DOHH2 (cell line): ENCODE measurements around the gene EHBP1L1.

Experiments used
- H3F3A ChIP-seq: fragments of 200-600 bp; sonication (generic), shearing (Covaris generic); 2 replicates; pipeline ENCODE4 v1.6.0; 2016; ENCODE audit warnings: antibody characterized with exemption, mild to moderate bottlenecking; ENCODE audit not compliant: control insufficient read depth, insufficient read depth
- H3K27ac ChIP-seq: fragments of 200-600 bp; sonication (generic); 2 replicates; pipeline ENCODE4 v1.5.1; 2014; ENCODE audit warnings: low read depth, mild to moderate bottlenecking, low read length, moderate library complexity
- H3K27me3 ChIP-seq: fragments of 200-600 bp; sonication (generic); 2 replicates; pipeline ENCODE4 v1.6.1; 2014; ENCODE audit warnings: mild to moderate bottlenecking, low read length, mixed read lengths; ENCODE audit not compliant: control insufficient read depth
- H3K36me3 ChIP-seq: fragments of 200-600 bp; sonication (generic); 2 replicates; pipeline ENCODE4 v1.6.1; 2014; ENCODE audit warnings: mild to moderate bottlenecking, low read length, moderate library complexity, mixed read lengths; ENCODE audit not compliant: control insufficient read depth
- H3K4me1 ChIP-seq: fragments of 200-600 bp; sonication (generic); 2 replicates; pipeline ENCODE4 v1.6.1; 2014; ENCODE audit warnings: mild to moderate bottlenecking, low read length, mixed read lengths; ENCODE audit not compliant: control insufficient read depth
- H3K4me2 ChIP-seq: fragments of 200-600 bp; sonication (generic); 2 replicates; pipeline ENCODE4 v1.6.0; 2014; ENCODE audit warnings: mild to moderate bottlenecking, low read length, moderate library complexity
- H3K4me3 ChIP-seq: fragments of 200-600 bp; sonication (generic); 2 replicates; pipeline ENCODE4 v1.5.1; 2014; ENCODE audit warnings: mild to moderate bottlenecking, low read length, mixed read lengths
- H3K79me2 ChIP-seq: fragments of 200-600 bp; sonication (generic); 2 replicates; pipeline ENCODE4 v1.6.1; 2014; ENCODE audit warnings: mild to moderate bottlenecking, low read length, mixed read lengths; ENCODE audit not compliant: control insufficient read depth
- H3K9me2 ChIP-seq: fragments of 200-600 bp; sonication (generic); replicated peaks from 2 replicates; pipeline ENCODE4 v1.6.1; 2014; ENCODE audit warnings: mild to moderate bottlenecking, low read length, mixed read lengths; ENCODE audit not compliant: control insufficient read depth
- H3K9me3 ChIP-seq: fragments of 200-600 bp; sonication (generic); 2 replicates; pipeline ENCODE4 v1.6.1; 2014; ENCODE audit warnings: antibody characterized with exemption, low read length, mixed read lengths; ENCODE audit not compliant: control insufficient read depth, insufficient read depth
- H4K20me1 ChIP-seq: fragments of 200-600 bp; sonication (generic); 2 replicates; pipeline ENCODE4 v1.6.0; 2014; ENCODE audit warnings: low read depth, mild to moderate bottlenecking, antibody characterized with exemption, low read length, moderate library complexity; ENCODE audit not compliant: control insufficient read depth, insufficient read depth
- CTCF ChIP-seq: fragments of 200-600 bp; sonication (generic); IDR thresholded peaks from one replicate; pipeline ENCODE4 v1.5.1; 2014; ENCODE audit warnings: antibody characterized with exemption, mild to moderate bottlenecking, low read depth, low read length; ENCODE audit not compliant: poor library complexity, severe bottlenecking
- EZH2phosphoT487 ChIP-seq: fragments of 200-600 bp; sonication (generic); IDR thresholded peaks from 2 replicates; pipeline ENCODE4 v1.6.1; 2017; ENCODE audit warnings: borderline replicate concordance, mild to moderate bottlenecking, antibody characterized with exemption, low read length, moderate library complexity, mixed read lengths

EHBP1L1 gene

GRCh38 chr11:65624931-65625627 lies 49.2 kb downstream of the EHBP1L1 start:
- no peaks in the 10 kb centered on the region for H3K9me3 ChIP-seq
- H3K27ac ChIP-seq, result no peak overlapping the region
- peaks cover 90% of the 10 kb centered on the region for H3K36me3 ChIP-seq
- H3K4me2 ChIP-seq, result no peak overlapping the region
- H3K9me2 ChIP-seq, result no peaks in the 10 kb centered on the region
- no peaks in the 10 kb centered on the region for H3K79me2 ChIP-seq
- no peaks in the 10 kb centered on the region for H3F3A ChIP-seq
- no peaks in the 10 kb centered on the region for H4K20me1 ChIP-seq
- TF ChIP-seq EZH2phosphoT487, result no peak
- H3K4me3 ChIP-seq, result no peak overlapping the region
- no peaks in the 10 kb centered on the region for H3K27me3 ChIP-seq
- no peaks in the 10 kb centered on the region for H3K4me1 ChIP-seq

GRCh38 chr11:65625628-65626342 lies 49.9 kb downstream of the EHBP1L1 start:
- H4K20me1 ChIP-seq, result no peaks in the 10 kb centered on the region
- H3K27ac ChIP-seq, result no peak overlapping the region
- no peaks in the 10 kb centered on the region for H3K27me3 ChIP-seq

GRCh38 chr11:65627202-65627601 lies 51.3 kb downstream of the EHBP1L1 start:
- Histone ChIP-seq H3K36me3 (peaks cover 84% of the 10 kb centered on the region), H3K27ac (no peak overlapping the region), H3K4me3 (no peak overlapping the region), H4K20me1 (no peaks in the 10 kb centered on the region), H3K79me2 (no peaks in the 10 kb centered on the region), H3K9me2 (no peaks in the 10 kb centered on the region), H3K9me3 (no peaks in the 10 kb centered on the region), H3K4me1 (no peaks in the 10 kb centered on the region), H3K27me3 (no peaks in the 10 kb centered on the region), H3F3A (no peaks in the 10 kb centered on the region), H3K4me2 (no peak overlapping the region)
- TF ChIP-seq EZH2phosphoT487, result no peak
- TF ChIP-seq CTCF, result no peak

More at GRCh38 chr11:65625628-65626342, 49.9 kb downstream of the EHBP1L1 start:
- H3K79me2 ChIP-seq, result no peaks in the 10 kb centered on the region
- peaks cover 90% of the 10 kb centered on the region for H3K36me3 ChIP-seq
- H3K9me2 ChIP-seq, result no peaks in the 10 kb centered on the region
- no peak overlapping the region for H3K4me3 ChIP-seq
- H3K9me3 ChIP-seq, result no peaks in the 10 kb centered on the region
- no peaks in the 10 kb centered on the region for H3K4me1 ChIP-seq
- H3K4me2 ChIP-seq, result no peak overlapping the region
- peak; percentile 74 for TF ChIP-seq CTCF
- no peak for TF ChIP-seq EZH2phosphoT487
- H3F3A ChIP-seq, result no peaks in the 10 kb centered on the region

GRCh38 chr11:65629579-65629978 lies 53.7 kb downstream of the EHBP1L1 start:
- Histone ChIP-seq H3K9me3 (no peaks in the 10 kb centered on the region), H3K9me2 (no peaks in the 10 kb centered on the region), H4K20me1 (no peaks in the 10 kb centered on the region), H3K4me3 (no peak overlapping the region), H3K27ac (no peak overlapping the region), H3K36me3 (peaks cover 79% of the 10 kb centered on the region), H3K79me2 (no peaks in the 10 kb centered on the region), H3F3A (no peaks in the 10 kb centered on the region), H3K4me1 (no peaks in the 10 kb centered on the region), H3K4me2 (no peak overlapping the region), H3K27me3 (no peaks in the 10 kb centered on the region)
- TF ChIP-seq EZH2phosphoT487 (no peak), CTCF (no peak)
